Measurements from ENCODE around the gene NOX4.
"Not testable (repeated sequence)": the region's sequence is repeated elsewhere in the genome, so short reads cannot be mapped to it uniquely, and the experiment has no call there.

The NOX4 gene

DNA sequence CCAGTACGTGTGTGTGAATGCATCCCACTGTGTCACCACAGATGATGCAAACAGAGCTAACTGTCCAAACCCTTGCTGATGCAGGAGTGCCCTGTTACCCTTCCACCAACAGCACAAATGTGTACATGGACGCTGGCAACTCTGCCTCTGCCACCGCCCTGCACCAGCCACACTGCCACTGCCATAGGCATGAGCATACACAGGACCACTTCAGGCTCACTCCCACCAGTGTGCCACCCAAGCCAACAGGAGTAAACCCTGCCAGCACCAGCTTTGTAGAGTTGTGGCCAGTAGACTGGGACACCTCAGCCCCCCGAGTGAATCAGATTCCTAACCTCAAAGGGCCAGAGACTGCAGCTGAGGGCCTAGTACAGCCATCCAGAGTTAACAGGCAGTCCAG lies 34.0 kb downstream of the NOX4 start:
- DNase-seq = no peak

DNA sequence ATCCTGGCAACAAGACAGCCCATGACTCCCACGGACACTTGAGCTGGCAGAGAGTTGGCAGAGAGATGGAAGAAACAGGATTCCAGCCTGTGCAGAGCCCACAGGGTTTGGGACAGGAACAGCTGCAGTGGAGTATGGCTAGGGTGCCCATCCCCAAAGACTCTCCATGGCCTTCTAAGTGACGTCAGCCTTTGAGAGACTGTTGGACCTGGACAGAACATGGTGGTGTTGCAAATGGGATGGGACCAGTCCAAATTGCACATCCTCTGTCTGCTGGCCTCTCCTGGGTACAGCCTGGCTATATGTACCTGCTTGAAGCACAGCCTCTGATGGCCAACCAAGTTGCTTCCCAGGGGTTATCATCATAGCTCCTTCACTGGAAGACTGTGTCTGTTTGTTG lies 34.5 kb downstream of the NOX4 start:
- no peak for DNase-seq

DNA sequence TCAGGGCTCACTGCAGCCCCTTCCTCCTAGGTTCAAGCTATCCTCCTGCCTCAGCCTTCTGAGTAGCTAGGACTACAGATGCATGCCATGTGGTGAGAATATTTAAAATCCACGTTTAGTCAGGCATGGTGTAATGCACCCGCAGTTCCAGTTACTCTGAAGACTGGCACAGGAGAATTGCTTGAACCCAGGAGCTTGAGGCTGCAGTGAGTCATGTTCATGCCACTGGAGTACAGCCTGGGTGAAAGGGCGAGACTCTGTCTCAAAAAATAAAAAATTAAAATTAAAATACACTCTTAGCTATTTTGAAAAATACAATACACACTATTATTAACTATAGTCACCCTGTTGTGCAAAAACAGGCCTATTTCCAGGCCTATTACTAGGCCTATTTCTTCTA lies 38.4 kb downstream of the NOX4 start:
- no peak for DNase-seq

DNA sequence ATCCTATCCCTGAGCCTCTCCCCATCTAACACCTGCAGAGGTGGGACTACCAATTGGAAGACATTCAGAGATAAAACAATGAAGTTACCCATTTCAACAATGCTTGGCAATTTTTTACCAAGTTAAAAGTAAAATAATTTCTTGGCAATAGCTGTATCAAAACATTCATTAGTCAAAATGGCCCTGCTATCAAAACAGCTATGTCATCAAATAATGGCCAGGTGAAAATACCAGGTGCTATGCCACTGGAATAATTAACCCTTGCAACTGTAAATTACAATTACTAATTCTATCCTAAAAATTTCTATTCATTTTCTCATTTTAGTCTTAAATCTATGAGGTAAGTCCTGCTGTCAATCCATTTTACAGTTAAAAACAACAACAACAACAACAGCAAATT lies 43.3 kb downstream of the NOX4 start:
- no peak for DNase-seq

DNA sequence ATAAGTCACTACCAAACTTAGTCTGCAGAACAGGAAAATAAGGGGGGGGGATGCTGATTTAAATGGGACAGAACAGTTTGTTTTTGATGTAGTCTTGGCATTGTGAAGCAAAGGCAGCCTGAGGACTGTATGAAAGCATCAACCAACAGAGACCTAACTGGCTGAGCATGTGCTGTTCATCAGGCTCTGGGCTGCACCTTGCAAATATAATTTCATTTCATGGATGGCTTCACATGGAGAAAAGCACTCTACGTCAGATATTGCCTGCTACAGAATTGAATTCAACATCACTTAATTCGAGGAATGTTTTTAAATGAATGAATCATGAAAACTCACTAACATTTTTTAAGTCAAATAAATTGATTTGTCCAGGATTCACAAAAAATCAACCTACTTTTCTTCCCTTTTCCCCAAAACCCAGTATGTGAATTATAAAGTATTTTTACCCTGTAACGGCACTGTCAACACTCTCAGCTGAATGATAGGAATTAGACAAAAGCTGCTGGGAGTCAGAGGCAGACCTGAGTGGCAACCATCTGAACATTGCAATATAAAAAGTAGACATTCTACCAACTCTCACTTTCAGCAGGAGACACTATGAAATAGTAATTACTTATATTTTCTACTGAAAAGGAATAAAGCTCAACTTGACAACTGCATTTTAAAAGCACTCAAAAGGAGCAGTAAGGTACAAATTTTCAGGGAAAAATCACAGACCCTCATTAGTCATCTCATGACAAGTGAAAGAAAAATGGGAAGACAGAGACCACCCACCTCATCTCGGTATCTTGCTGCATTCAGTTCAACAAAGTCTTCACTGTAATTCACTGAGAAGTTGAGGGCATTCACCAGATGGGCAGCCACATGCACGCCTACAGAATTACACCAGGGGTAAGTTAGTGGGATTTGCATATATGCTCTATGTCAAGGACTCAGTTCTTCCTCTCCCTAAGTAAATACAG lies 47.5 kb downstream of the NOX4 start:
- DNase-seq = no peak

DNA sequence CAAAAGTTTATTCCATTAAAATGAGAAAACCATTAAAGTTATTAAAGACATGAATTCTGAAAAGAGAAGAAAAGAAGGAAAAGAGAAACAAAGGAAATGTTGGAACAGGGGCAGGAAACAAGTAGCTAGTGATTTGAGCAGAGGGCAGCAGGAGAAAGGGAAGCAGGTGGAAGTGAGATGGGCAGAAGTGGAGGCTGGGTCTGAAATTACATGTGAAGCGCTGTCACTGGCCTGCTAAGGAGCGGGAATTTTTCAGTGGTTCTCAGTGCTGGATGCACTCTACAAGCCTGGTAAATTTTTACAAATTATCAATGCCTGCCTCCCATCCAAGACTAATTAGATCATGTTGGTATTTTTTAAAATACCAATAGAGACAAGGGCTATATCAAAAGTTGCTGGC lies 48.4 kb downstream of the NOX4 start:
- no peak for DNase-seq

DNA sequence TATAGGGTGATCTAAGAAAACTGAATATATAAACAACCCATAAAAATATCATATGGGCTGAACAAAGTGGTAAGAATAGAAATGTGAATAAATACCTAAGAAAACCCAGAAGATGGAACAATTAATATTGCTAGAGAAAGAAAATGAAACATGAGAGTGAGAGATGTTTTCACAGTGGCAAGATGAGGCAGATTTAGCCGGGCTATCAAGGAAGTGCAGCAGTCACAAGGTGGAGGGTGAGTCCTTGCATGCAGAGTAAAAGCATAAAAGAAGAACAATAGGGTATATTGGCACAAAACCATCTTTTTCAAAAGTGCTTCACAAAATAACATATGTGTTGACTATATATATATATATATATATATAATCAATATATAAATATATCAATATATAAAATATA lies 49.6 kb downstream of the NOX4 start:
- no peak for DNase-seq

DNA sequence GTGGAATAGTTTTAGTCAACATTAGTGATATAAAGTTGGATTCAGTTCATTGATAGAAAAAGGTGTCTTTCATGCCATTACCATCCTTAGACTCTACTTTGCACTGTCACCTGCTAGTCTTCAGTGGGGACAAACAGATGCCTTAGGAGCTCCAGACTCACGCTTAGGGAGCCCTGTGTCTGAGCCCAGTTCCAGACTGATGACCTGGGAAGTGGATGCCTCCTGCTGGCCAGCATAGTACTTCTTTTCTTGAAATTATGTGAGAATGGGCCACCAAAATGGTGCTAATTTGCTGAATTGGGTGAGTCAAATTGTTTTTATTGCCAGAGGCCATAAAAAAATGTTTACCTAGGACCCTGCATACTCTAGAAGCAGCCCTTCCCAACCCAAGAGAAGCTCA lies 53.9 kb downstream of the NOX4 start:
- no peak for DNase-seq

DNA sequence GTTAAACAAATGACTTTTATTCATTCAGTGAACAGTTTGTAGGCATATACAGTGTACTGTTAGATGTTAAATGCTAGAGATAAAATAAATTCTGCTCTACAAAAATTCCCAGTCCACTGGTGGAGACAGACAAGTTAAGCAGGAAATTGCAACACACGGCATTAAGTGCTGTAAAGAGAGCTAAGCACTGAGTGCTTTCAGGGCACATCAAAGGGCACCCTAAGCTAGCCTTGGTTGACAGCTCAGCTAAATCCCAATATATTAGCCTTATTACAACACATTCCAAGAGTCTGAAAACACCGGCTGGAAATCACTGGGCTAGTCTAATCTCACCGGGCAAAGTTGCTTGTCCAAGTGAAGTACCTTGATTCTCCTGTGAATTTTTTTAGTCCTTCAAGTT lies 55.1 kb downstream of the NOX4 start:
- DNase-seq = no peak

DNA sequence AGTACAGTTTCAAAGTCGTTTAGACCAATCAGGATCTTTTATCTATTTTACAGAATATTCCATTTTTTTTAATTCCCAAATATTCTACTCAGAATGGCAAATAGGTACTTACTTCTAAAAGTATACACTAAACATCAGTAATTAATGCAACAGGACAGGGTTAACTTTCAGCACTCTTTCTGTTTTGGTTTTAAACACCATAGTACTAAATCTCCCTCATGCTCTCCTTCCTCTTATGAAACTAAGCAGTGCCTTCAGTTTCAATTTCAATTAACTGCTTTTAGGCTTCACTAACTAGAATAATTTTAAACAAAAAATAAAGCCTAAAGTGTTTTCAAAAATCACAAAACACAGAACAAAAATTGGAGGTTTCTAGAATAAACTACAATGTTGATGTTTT lies 57.9 kb downstream of the NOX4 start:
- no peak for DNase-seq

DNA sequence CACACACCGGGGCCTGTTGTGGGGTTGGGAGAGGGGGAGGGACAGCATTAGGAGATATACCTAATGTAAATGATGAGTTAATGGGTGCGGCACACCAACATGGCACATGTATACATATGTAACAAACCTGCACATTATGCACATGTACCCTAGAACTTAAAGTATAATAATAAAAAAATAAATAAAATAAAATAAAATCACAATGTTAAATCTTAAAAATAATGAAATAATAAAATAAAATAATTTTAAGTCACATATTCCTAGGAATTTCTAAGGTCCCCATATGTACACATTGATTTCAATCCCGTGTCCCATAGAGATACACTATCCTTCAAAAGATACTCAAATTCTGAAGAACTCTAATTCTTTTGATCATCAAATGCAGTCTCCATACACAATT lies 59.0 kb downstream of the NOX4 start:
- not testable (repeated sequence) for DNase-seq

DNA sequence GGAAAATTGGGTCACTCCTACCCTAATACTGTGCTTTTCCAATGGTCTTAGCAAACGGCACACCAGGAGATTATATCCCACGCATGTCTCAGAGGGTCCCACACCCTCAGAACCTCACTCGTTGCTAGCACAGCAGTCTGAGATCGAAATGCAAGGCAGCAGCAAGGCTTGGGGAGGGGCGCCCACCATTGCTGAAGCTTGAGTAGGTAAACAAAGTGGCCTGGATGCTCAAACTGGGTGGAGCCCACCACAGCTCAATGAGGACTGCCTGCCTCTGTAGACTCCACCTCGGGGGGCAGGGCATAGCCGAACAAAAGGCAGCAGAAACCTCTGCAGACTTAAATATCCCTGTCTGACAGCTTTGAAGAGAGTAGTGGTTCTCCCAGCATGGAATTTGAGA lies 64.7 kb downstream of the NOX4 start:
- DNase-seq = not testable (repeated sequence)

DNA sequence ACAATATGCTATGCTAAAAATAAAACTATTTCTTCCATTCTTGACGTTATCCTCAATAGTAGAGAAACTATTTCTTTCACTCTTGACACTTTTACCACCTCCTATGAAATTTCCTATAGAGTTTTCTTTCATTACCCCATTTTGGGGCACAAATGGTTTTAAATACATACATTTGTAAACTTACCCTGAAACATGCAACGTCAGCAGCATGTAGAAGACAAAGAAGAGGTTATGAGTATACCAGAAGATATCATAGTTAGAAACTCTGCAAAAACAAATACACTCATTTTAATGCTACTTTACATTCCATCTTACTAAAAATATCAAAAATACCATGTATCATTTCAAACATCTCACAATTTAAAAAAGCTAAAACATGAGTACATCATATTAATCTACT lies 69.5 kb downstream of the NOX4 start:
- no peak for DNase-seq

DNA sequence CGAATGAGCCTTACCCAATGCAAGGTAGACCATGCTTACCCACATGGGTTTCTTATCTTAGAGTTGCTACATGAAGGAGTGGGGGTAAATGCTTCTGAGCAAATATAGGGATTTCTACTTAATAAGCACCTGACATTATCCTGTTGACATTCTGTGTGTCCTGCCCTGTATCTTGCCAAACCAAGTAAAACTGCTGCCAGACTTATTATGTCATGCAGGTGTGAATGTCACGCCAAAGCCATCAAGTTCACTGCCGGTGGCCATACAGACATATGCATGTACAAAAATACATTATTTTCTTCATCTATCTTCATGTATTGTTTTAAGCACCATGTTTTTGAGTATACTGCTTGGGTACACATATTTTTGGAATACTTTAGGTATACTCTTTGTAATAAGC lies 70.2 kb downstream of the NOX4 start:
- DNase-seq = no peak

DNA sequence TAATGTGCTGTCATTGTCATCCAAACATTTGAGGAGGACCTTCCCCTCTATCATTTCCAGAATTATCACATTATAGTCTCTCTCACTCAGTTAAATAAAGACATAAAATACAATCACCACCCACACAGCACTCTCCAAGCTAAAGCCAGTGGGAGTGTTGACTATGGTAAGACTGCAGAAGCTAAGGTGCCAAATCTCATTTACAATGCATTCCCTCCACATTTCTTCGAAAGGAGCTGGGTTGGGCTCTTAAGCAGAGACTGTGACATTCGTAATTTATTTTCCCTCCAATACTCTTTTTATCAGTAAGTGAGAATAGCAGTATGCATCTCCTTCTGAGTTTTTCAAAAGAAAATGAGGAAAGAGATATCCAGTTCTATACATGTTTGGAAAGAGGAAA lies 74.2 kb downstream of the NOX4 start:
- no peak for DNase-seq

DNA sequence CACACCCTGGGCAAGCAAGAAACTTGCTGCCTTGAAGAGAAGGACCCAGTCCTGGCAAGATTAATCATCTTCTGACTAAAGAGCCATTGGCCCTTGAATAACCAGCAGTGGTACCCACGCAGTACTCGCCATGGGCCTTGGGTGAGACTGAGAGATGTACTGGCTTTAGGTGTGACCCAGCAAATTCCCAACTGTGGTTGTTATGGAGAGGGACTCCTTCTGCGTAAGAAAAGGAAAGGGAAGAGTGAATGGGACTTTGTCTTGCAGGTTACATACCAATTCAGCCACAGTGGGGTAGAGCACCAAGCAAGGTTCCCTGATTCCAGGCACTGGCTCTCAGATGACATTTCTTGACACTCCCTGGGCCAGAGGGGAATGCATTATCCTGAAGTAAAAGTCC lies 80.1 kb downstream of the NOX4 start:
- not testable (repeated sequence) for DNase-seq

DNA sequence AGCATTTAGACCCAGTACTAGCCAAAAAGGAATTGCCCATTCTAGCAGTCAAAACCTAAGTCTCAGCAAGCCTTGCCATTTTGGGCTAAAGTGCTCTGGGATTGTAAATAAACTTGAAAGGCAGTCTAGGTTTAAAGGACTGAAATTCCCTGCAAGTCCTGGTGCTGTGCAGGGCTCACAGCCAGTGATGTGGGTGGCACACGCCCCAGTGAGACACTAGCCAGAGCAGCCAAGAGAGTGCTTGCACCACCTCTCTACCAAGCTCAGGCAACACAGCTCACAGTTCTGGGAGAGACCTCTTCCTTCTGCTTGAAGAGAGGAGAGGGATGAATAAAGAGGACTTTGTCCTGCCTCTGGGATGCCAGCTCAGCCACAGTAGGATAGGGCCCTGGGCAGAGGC lies 80.5 kb downstream of the NOX4 start:
- DNase-seq = not testable (repeated sequence)

DNA sequence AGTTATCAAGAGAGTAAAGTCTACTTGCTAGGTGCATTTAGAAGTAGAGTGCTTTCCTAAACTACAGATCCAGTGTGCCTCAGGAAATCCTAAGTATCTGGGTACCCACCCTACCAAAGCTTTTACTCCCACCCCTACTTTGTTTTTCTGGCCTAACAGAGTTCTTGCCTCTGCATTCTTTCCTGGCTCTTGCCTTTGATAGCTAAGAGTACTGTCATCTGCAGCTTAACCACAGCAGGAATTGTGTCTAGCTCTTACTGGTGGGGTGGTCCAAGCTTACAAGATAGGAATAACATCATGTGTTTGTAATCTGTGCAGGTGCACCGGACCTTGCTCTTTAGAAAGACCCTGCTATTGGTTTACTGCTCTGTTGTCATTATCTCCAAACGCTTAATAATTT lies 82.7 kb downstream of the NOX4 start:
- DNase-seq = not testable (repeated sequence)

DNA sequence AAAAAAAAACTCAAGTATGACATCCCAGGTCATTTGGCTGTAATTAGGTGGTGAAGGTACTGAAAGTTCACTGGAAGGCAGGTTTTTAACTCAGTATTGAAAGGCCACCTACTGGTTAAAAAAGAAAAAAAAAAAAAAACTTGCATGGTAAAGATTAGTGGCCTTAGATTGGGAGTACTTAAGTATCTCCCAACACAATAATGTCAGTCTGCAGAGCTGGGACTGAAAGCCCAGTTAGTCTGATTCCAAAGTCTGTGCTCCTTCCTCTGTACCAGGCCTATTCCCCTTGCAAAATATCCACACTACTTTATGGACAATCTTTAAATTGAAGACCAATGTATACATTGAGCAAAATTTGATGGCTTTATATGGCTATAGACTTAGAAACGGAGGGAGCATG lies 85.5 kb downstream of the NOX4 start:
- DNase-seq = no peak

DNA sequence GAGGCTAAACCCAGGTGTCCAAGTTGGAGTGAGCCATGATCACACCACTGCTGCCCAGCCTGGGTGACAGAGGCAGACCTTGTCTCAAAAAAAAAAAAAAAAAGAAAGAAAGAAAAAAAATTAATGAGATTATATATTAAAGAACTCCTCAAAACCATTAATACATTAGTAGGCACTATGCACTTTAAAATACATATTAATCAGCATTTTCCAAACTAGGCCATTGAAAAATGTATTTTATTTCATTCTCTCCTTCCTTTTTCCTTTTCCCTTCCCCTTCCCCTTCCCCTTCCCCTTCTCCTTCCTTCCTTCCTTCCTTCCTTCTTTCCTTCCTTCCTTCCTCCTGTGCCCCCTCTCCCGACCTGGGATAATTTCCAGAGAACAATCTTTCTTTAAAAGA lies 99.5 kb downstream of the NOX4 start:
- DNase-seq = not testable (repeated sequence)

DNA sequence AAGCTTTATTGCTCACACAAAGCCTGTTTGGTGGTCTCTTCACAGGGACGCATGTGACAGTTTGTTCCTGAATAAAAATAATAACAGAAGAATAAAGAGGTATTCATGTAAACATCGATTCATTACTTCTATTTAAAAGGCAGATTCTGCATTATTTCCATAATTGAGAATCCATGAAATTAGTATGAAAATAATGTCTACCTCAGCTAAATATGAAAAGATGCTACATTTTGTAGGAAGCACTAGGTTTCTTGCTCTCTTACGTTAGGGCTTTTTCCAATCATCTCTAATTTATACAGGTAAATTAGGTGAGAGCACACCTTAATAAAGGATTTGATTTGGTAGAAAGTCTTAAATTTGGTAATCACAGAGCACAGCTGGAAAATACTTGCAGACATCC lies 103.7 kb downstream of the NOX4 start:
- DNase-seq = not testable (repeated sequence)

DNA sequence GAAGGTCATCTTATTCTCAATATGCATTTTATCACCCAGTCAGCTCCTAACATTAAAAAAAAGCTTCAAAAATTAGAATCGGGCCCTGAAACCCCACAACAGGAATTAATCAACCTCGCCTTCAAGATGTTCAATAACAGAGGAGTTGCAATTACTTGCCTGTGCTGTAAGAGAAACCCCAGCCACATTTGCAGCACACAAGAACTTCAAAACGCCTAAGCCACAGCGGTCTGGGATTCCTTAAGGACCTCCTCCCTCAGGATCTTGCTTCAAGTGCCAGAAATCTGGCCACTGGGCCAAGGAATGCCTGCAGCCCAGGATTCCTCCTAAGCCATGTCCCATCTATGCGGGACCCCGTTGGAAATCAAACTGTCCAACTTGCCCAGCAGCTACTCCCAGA lies 108.2 kb downstream of the NOX4 start:
- DNase-seq = not testable (repeated sequence)

DNA sequence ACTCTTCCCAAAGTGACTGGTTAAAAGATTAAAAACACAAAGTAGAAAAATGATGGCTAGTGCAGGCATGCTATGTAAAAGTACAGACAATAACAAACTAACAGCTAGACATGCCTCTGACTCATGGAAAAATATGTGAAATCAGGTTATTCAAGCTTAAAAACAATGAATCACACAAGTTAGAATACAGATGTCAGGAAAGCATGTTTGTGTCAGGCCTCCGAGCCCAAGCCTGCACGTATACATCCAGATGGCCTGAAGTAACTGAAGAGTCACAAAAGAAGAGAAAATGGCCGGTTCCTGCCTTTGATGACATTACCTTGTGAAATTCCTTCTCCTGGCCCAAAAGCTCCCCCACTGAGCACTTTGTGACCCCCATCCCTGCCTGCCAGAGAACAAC lies 110.1 kb downstream of the NOX4 start:
- no peak for DNase-seq

DNA sequence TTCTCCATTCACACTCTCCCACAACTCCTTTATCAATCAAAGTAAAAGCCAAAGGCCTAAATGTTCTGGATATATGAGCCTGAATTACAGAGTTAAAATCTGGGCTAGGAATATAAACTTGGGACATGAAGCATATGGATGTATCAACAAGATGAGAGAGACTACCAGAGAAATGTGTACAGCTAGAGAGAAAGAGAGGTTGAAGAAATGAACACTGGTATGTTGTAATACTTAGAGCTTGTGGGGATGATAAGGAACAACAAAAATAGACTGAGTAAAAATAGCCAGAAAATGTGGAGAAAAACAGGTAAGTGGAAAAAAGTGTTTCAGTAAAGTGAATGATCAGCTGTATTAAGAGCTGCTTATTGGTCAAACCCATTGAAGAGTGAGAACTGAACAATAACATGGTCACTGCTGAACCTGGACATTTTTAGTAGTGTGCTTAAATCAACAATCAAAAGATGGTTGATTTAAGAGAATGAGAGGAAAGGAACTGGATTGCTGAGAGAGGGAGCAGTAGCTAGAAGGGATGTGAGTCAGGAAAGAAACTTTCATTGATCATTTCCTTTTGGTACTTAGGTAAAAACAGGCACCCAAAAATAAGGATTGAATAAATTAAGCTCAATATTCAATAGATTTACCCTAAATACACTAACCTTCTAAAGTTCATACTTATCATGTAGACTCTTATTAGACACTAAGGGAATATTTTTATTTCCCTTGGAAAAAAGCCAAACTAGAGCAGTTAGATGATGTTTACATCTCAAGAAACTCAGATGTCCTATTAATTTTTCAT lies 111.0 kb downstream of the NOX4 start:
- not testable (repeated sequence) for DNase-seq
